KMS-11 (cell line): Measurements from ENCODE around the gene ESYT2.
A peak's percentile ranks its signal among the peaks of the same experiment; 100 is the strongest.

ENCODE experiments used
- H2AFZ ChIP-seq: fragments of 200-600 bp; sonication (generic); 2 replicates; pipeline ENCODE4 v1.6.1; 2016; ENCODE audit warnings: antibody characterized with exemption, mixed run types, low read depth
- H3K27ac ChIP-seq: fragments of 200-600 bp; sonication (generic); 2 replicates; pipeline ENCODE4 v1.6.1; 2016; ENCODE audit warnings: mild to moderate bottlenecking, mixed run types
- H3K27me3 ChIP-seq: fragments of 200-600 bp; sonication (generic); 2 replicates; pipeline ENCODE4 v1.6.1; 2017; ENCODE audit warnings: mild to moderate bottlenecking, low read depth, mixed run types, moderate library complexity; ENCODE audit not compliant: insufficient read depth
- H3K36me3 ChIP-seq: fragments of 200-600 bp; sonication (generic); 2 replicates; pipeline ENCODE4 v1.6.1; 2017; ENCODE audit warnings: mild to moderate bottlenecking, mixed run types; ENCODE audit not compliant: insufficient read depth
- H3K4me1 ChIP-seq: fragments of 200-600 bp; sonication (generic); 2 replicates; pipeline ENCODE4 v1.6.1; 2016; ENCODE audit warnings: mild to moderate bottlenecking, low read depth, mixed run types; ENCODE audit not compliant: poor library complexity, severe bottlenecking
- H3K4me2 ChIP-seq: fragments of 200-600 bp; sonication (generic); 2 replicates; pipeline ENCODE4 v1.7.0; 2016; ENCODE audit warnings: mild to moderate bottlenecking, mixed run types
- H3K4me3 ChIP-seq: fragments of 200-600 bp; sonication (generic); IDR thresholded peaks from 2 replicates; pipeline ENCODE4 v1.6.1; 2017; ENCODE audit warnings: low read depth, low read length, mixed read lengths; ENCODE audit not compliant: insufficient read depth
- H3K79me2 ChIP-seq: fragments of 200-600 bp; sonication (generic); 2 replicates; pipeline ENCODE4 v1.6.1; 2016; ENCODE audit warnings: low read depth, mixed run types; ENCODE audit not compliant: insufficient read depth
- H3K9ac ChIP-seq: fragments of 200-600 bp; sonication (generic); 2 replicates; pipeline ENCODE4 v1.6.1; 2016; ENCODE audit warnings: mild to moderate bottlenecking, mixed run types
- H4K20me1 ChIP-seq: fragments of 200-600 bp; sonication (generic); 2 replicates; pipeline ENCODE4 v1.6.1; 2016; ENCODE audit warnings: mild to moderate bottlenecking, mixed run types; ENCODE audit not compliant: insufficient read depth
- CTCF ChIP-seq: fragments of 200-600 bp; sonication (generic); conservative IDR thresholded peaks from 2 replicates; pipeline ENCODE4 v1.6.1; 2017; ENCODE audit warnings: low read depth, mild to moderate bottlenecking, antibody characterized with exemption, low read length, moderate library complexity, mixed read lengths

Gene ESYT2

GRCh38 chr7:158827411-158828132, 1.7 kb downstream of the ESYT2 start:
- Histone ChIP-seq H3K27ac (peak overlapping the region; percentile 72), H3K4me2 (peak overlapping the region; percentile 79), H3K27me3 (no peaks in the 10 kb centered on the region), H3K9ac (peak overlapping the region; percentile 68), H3K36me3 (no peaks in the 10 kb centered on the region), H3K79me2 (peaks cover 50% of the 10 kb centered on the region), H3K4me3 (peak overlapping the region; percentile 70), H3K4me1 (peaks cover 27% of the 10 kb centered on the region), H4K20me1 (no peaks in the 10 kb centered on the region), H2AFZ (peak overlapping the region; percentile 66)
- TF ChIP-seq CTCF = no peak

GRCh38 chr7:158825628-158826289, 3.5 kb downstream of the ESYT2 start:
- Histone ChIP-seq H3K4me1 (peaks cover 24% of the 10 kb centered on the region), H2AFZ (no peak overlapping the region), H3K27ac (no peak overlapping the region), H3K36me3 (no peaks in the 10 kb centered on the region), H3K4me2 (no peak overlapping the region), H3K79me2 (peaks cover 54% of the 10 kb centered on the region), H3K27me3 (no peaks in the 10 kb centered on the region), H3K4me3 (no peak overlapping the region), H4K20me1 (no peaks in the 10 kb centered on the region), H3K9ac (no peak overlapping the region)
- TF ChIP-seq CTCF = no peak

- no peak for TF ChIP-seq CTCF
- peaks cover 72% of the 10 kb centered on the region for H3K79me2 ChIP-seq
- H3K27me3 ChIP-seq = no peaks in the 10 kb centered on the region
- H3K36me3 ChIP-seq = no peaks in the 10 kb centered on the region
- H3K4me3 ChIP-seq = no peak overlapping the region
- H3K9ac ChIP-seq = no peak overlapping the region
- peaks cover 23% of the 10 kb centered on the region for H3K4me1 ChIP-seq
- H2AFZ ChIP-seq = no peak overlapping the region
- H3K4me2 ChIP-seq = no peak overlapping the region
- no peaks in the 10 kb centered on the region for H4K20me1 ChIP-seq
- no peak overlapping the region for H3K27ac ChIP-seq
Observed at GRCh38 chr7:158824028-158824427, 5.3 kb downstream of the ESYT2 start.

GRCh38 chr7:158821171-158822031, 7.9 kb downstream of the ESYT2 start:
- no peak overlapping the region for H3K9ac ChIP-seq
- H2AFZ ChIP-seq = no peak overlapping the region
- H3K36me3 ChIP-seq = no peaks in the 10 kb centered on the region
- peaks cover 36% of the 10 kb centered on the region for H3K4me1 ChIP-seq
- no peak overlapping the region for H3K4me3 ChIP-seq
- H3K4me2 ChIP-seq = no peak overlapping the region
- H3K27me3 ChIP-seq = no peaks in the 10 kb centered on the region
- H3K79me2 ChIP-seq = peaks cover 73% of the 10 kb centered on the region
- no peak overlapping the region for H3K27ac ChIP-seq
- H4K20me1 ChIP-seq = no peaks in the 10 kb centered on the region
- TF ChIP-seq CTCF = no peak
